T-helper 2 cell (primary cell): ENCODE results near the gene GRK5.
A peak's percentile ranks its signal among the peaks of the same experiment; 100 is the strongest.
"Not testable (repeated sequence)": the region's sequence is repeated elsewhere in the genome, so short reads cannot be mapped to it uniquely, and the experiment has no call there.

Experiments used
- DNase-seq, 5 experiments: peaks; one replicate each; pipeline versions ENCODE4 v3.0.0 to v3.0.0-alpha.2; 2012 to 2022

GRK5 gene

DNA sequence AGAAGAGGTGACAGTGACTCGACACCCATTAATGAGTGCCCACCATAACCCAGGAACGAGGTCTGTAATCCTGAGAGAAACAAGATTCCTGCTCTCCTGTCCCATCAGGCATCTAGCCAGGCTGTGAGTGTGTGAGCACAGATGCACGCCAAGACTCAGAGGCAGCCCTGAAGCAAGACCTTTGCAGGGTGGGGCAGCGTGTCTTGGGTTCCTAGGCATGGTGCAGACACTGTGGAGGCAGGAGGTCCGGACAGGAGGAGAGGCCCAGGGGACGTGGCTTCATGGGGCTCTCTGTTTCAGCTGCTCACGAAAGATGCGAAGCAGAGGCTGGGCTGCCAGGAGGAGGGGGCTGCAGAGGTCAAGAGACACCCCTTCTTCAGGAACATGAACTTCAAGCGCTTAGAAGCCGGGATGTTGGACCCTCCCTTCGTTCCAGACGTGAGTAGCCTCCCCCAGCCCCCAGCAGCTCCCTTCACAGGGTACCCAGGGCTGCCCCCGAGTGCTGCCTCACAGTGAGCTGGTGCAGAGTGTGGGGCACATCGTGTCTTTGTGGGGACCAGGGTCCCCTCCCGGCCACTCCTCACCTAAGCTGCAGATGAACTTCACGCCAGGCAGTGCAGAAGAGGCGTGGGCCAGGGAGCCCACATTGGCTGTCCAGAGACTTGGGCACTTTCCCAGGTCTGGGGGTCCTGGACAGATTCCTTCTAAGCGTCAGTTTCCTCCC lies 240.6 kb downstream of the GRK5 start:
- no peak for DNase-seq

DNA sequence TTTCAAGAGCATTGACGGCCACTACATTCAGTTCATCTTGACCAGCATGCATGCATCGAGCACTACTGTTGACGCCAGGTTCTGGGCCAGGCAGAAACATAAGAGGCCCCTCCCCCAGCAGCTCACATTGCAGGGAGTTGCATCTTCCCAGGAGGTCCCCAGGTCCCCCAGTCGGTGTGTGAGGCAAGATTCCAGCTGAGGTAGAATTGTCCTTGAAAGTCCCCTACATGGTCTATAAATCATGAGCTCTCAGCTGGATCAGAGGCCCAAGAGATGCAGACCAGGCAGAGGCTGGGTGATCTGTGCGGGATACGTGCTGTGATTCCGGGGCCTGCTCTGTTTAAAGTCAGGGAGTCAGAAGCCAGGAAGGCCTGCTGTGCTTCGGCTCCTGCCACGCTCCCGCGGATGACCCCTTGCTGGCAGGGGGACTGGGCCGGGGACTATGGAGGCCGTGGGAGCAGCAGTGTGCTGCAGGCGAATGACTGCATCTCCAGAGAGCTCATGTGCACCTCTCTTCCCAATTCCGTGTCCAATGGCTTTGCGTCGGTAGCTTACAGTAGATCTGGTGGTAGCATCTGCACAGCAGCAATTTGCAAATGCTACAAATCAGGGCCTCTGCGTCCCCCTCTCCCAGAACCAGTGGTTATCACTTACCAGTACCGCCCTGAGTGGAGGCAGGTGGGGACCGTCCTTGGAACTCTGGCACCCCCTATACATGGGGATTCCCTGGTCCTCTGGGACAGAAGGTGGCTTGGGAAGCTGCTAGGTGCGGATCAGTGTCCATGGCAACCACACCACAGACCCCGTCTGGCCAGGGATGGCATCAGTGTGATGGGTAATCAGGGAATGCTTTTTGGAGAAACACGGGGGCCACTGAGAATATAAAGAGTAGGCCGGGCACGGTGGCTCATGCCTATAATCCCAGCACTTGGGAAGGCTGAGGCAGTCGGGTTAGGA lies 241.5 kb downstream of the GRK5 start:
- no peak for DNase-seq

DNA sequence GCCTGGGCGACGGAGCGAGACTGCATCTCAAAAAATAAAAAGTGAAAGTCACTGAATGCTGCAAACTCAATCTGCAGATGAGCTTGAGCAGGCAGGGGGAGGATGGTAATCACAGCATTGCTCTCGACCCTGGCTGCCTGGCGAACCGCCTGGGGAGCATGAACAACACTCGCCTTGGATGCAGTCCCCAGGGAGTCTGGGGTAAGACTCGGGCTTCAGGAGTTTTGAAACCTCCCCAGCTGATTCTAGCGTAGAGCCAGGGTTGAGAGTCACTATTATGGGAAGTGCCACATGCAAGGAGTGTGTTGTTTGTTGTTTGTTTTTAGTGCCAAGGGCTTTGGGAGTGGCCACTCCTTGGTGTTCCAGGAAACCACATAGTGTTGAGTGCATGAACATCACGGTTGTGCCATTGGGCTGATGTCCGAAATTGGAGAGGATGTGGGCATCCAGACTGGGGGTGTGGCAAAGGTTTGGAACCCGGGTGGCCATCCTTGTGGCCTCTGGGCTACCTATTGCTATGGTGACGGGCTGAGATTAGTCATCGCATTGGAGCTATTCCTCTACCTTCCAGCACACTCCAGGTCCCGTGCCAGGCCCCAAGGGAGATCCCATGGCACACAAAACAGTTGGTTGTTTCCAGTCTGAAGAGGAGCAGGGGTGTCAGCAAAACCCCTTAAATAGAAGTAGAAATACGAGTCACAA lies 242.5 kb downstream of the GRK5 start:
- DNase-seq: no peak

DNA sequence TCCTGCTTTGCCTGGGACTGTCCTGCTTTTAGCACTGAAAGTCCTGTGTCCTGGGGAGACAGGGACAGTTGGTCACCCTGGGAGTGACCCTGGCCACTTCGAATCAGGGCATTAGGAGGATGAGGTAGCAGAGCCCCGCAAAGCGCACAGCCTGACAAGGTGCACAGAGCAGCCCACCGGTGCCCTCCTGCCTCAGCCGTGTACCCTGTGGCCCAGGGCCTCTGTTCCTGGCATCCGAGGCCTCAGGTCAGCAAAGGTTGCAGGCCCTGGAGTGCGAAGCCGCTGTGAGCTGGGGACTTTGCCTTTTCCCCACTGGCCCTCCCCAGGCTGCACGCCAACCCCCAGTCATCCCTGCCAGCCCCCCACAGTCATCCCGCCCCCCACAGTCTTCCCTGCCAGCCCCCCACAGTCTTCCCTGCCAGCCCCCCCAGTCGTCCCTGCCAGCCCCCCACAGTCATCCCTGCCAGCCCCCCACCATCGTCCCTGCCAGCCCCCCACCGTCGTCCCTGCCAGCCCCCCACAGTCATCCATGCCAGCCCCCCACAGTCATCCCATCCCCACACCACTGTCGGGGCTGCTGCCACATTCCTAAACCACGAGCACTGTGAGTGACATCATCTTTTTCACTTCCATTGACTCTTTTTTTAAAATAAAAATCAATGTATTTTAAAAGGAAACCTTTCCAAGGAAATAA lies 243.4 kb downstream of the GRK5 start:
- no peak for DNase-seq

DNA sequence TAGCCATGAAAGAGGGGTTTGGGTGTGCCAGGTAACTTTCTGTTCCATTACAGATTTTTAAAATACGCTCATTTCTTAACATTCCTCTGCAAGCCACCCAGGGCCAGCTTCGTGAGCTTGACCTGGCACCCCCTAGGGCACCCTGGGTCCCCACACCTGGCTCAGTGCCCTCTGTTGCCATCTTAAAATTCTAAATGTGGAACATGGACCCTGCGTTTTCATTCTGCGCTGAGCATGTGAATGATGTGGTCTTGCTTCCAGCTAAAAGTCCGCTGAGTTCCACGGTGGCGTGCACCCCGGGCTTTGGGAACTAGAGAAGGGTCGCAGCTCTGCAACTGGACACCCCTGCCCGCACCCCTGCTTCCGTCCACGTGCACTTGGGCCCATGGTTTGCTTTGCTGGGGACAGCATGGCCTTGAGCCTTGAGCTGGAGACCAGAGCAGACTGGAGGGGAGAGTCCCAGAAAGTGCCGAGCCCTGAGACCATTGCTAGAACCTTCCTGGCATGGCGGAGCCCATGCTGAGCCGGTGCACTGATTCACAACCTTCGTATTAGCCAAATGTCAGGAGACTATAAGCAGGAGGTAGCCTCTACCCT lies 244.0 kb downstream of the GRK5 start:
- no peak for DNase-seq

DNA sequence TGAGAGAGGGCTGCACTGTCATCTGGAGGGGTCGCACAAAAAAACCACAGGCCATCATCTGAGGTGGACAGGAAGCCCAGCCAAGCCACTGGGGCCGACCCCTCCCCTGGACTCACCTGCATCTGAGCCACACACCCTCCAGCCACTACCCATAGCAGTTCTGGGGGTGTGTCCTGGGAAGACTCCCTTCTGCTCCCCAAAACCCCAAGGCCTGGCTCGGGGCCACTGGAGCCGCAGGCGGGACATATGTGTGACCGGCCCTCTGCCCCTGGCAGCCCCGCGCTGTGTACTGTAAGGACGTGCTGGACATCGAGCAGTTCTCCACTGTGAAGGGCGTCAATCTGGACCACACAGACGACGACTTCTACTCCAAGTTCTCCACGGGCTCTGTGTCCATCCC lies 245.0 kb downstream of the GRK5 start:
- DNase-seq: no peak

DNA sequence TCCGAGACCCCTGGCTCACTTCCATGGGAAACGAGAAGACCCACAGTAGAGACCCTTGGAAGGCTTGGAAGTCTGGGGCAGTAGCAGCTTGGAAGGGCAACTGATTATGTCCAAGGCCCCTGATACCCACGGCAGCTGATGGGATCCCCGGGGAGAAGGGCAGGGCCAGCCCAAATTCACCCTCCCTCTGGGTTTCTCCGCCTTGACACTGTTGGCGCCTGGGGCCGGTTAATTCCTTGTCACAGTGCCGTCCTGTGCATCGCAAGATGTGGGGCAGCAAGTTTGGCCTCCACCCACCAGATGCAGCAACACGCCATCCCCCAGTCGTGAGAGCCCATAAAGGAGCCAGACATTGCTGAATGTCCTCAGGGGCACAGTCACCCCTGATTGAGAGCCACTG lies 245.9 kb downstream of the GRK5 start:
- DNase-seq: no peak

DNA sequence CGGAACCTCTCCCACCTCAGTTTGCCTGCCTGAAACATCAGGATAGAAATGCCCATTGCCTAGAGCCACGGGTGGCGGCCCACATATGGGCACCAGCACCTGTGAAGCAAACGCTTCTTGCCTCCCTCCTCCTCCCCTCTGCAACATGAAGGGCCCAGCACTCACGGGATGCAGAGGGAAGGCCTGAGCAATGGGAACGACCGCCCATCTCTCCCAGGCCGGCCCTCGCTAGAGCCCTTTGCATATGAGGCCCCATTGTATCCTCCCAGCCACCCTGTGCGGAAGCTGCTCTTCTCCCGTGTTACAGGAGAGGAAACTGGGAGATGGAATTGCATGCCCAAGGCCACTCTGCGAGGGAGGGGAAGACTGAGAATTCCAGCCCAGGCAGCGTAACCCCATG lies 246.9 kb downstream of the GRK5 start:
- DNase-seq: no peak

DNA sequence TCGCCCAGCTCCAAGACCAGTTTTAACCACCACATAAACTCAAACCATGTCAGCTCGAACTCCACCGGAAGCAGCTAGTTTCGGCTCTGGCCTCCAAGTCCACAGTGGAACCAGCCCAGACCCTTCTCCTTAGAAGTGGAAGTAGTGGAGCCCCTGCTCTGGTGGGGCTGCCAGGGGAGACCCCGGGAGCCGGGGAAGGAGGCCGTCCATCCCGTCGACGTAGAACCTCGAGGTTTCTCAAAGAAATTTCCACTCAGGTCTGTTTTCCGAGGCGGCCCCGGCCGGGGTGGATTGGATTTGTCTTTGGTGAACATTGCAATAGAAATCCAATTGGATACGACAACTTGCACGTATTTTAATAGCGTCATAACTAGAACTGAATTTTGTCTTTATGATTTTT lies 247.6 kb downstream of the GRK5 start:
- no peak for DNase-seq

DNA sequence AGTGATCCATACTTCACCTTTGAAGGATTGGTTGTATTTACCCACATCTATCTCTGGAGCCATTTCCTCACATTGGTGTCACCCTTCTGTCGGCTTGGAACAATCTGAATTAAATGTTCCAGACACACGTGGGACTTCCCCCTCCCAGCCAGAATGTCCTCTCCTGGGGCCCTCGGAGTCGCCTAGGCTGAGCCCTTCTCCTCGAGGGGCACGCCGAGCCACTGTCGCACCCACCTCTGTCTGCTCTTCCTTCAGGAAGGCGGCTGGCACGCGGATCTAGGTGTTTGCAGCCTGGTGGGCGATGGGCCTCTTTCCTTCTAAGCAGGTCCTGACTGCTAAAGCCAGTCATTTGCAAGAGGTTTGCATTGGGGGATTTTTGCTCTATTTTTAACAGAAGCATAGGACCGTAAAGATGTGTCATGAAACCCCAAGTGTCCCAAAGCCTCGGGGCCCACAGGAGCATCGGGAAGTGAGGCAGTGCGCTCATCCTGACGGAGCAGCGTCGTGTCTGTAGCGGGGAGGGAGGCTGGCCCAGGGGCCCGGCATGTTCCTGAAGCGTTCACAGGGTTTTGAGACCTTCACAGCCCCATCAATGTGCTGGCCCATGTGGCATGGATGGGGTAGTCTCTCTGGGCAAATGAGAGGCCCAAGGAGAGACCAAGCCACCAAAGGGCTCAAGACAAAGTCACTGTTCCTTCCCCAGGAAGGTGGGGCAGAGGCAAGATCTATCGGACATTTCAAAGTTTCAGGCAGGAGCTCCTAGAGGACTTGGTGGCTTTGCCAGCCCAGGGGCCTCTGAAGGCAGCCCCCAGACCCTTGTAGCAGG lies 248.5 kb downstream of the GRK5 start:
- DNase-seq: no peak

DNA sequence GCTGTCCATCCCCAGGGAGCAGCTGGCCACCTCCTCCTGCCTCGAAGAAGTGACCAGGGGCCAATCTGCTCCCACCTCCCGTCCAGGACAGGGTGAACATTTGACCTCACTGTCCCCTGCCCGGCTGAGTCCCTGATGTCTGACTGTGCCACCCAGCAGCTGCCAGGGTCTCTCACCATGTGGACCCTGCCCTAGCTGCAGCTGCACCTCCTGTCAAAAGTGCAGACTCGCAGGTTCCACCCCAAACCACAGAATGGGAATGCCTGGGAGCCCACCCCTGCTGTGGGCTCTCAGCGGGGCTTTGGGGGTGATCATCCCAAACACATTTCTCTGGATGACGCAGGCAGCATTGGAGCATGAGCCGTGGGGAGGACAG lies 249.1 kb downstream of the GRK5 start:
- no peak for DNase-seq

DNA sequence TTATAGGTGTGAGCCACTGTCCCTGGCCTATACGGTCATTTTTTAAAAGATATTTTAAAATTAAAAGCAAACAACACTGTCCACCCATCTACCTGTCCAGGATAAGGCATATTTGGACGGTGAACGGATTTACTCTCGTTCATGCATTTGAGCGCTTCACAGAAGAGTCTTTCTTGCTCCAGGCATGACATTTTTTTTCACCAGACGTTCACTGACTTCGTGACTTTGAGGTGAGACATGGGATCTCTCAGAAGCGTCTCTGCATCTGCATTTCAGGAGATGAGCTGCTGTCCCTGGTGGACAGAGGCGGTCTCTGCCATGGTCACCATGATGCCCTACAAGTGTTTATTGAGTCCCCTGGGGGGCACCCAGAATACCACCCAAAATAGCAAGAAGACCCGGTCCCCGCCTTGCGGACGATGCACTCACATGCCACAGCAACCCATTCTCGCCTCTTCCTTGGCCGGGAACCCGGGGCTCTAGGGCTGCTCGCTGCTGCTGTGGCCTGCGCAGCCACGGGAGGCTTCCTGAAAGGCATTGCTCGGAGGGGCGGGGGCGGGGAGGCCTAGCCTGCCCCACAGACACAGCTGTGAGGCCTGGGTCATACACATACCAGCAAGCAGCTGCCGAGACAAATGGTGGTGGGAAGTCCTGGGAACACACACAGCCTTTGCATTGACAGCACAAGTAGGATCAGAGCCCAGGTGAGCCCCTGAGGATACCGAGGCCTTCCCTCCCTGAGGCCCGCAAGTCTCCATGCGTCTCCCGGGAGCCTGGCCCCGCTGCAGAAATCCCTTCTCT lies 250.8 kb downstream of the GRK5 start:
- DNase-seq: no peak

DNA sequence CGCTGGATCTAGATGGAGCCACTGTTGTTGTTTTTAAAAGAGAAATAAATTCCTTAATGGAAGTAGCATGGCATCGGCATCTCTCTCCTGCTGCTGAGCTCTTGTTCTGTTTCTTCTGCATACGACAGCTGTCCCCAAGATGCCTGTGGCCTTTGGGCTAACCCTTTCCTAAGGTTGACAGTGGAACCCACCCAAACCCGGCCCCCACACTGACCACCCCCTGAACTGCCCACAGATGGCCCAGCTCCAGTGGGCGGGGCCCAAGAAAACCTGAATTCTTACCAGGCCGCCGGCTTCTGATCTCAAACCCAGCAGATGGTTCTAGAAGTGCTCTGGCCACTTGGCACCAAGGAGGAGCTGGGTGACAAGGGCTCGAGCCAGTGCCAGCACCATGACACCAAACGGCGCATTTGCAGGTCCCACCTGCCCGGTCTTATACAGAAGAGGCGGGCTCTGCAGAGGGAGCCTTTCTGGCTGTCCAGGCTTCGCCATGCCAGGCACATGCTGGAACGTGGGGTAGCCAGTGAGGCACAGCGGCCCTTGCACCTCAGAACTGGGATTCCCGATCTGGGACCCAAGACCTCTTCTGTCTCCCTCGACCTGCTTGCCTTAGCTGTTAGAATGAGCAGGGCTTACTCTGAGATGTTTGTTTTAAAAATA lies 252.4 kb downstream of the GRK5 start:
- DNase-seq: no peak

DNA sequence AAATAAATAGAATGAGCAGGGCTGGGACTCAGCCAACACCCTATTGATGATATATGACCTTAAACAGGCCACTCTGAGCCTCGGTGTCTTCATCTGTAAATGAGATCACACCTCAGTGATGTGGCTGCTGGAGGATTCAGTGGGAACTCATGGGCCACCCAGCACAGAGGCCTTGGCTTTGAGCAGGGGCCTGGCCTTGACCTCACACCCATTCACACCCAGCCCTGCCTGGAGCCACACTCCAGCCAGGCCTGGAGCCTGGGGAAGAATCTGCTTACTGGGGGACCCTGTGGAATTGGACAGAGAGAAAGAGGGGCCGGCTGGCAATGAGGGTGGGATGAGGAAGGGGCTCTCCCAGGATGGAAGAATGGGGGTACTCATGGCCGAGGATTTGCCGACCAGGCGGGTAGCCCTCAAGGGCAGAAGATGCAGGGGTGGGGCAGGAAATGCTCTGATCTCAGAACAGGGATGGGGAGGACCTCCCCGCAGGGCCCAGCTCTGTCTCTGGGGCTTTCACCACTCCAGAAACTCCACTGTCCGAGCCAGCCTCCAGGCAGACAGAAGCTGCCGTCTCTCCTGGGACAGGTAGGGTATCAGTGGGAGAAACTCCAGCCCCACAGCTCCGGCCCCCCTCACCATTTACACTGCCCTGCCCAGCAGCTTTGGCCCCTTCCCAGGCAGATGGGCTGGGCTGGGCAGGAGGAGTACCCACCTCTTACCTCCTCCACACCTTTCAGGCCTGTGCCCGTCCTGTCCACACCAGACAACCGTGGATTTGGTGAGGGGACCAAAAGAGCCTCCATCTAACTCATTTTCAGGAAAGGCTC lies 253.2 kb downstream of the GRK5 start:
- DNase-seq: no peak

DNA sequence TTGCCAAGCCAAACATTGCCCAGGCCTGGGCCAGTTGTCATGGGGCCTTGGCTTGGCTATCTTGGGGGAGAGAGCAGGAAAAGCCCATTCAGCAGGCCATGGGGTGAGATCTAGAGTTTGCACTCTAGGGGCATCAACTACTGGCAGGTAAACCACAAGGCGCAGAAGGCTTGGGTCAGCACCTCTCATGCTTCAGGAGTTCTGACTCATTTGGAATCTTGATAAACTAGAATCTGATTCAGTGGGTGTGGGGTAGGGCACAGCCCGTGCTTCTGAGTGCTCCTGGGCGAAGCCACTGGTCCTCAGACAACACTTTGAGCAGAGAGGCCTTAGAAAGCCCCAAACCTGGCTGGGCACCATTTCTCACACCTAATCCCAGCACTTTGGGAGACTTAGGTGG lies 254.0 kb downstream of the GRK5 start:
- peak in 1 of 5 experiments; percentile 48 for DNase-seq

DNA sequence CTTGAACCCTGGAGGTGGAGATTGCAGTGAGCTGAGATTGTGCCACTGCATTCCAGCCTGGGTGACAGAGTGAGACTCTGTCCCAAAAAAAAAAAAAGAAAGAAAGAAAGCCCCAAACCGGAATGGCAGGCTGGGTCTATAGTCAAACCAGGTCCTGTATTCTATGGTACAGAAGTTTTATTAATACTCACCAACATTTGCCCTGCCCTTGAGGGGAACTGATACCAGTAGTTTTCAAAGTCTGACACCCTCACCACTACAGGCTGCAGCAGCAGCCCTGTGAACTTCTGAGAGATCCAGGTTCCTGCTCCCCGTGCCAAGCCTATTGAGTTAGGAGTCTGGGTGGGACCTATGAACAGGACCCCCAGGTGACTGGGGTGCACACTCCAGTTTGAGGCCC lies 254.6 kb downstream of the GRK5 start:
- DNase-seq: no peak

DNA sequence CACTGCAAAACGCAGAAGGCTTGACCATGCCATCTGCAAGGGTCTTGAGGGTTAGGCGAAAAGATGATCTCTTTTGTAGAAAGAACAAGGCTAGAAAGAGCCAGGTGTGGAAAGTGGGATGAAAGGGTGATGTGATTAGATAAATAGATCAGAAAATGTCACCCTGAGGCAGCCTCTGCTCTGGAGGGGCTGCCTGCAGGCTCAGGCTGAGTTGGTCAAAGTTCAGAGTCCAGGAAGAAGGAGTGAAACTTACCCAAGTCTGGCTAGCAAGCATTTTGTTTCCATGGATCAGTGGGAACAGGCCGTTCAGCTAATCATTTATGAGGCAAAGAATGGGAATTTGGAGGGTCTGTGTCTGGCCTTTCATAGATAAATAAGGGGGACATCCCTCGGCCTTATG lies 255.4 kb downstream of the GRK5 start:
- no peak for DNase-seq

DNA sequence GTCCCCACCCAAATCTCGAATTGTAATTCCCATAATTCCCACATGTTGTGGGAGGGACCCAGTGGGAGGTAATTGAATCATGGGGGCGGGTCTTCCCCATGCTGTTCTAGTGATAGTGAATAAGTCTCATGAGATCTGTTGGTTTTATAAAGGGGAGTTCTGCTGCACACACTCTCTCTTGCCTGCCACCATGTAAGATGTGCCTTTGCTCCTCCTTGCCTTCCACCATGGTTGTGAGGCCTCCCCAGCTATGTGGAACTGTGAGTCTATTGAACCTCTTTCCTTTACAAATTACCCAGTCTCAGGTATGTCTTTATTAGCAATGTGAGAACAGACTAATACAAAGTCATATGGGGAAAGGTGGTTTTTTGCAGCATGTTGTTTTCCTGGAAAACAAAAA lies 255.8 kb downstream of the GRK5 start:
- DNase-seq: not testable (repeated sequence)

DNA sequence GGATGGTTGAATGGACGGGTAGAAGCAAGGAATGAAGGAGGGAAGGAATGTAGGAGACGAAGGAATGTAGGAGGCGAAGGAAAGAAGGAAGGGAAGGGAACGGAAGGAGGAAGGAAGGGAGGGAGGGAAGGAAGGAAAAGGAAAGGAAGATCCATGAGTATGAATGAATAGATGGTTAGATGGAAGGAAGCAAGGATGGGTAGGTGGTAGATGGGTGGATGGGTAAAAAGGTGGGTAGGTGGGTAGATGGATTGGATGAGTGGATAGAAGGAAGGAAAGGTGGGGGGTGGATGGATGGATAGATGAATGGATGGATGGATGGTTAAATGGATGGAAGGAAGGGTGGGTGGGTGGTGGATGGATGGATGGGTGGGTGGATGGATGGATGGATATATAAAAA lies 257.7 kb downstream of the GRK5 start:
- DNase-seq: no peak
